HG03025 (cell line): ENCODE measurements around the gene SLC44A2.

Source experiments
- ATAC-seq: cut with Tn5 transposase; IDR thresholded peaks from one replicate; pipeline ENCODE4 v1.9.1; 2021; ENCODE audit warnings: mild to moderate bottlenecking, moderate library complexity; ENCODE audit not compliant: unreplicated experiment, low FRiP score

Gene SLC44A2

GRCh38 chr19:10678813-10679212 lies 53.5 kb downstream of the SLC44A2 start:
- ATAC-seq = no peak

GRCh38 chr19:10679743-10680142 lies 54.4 kb downstream of the SLC44A2 start:
- no peak for ATAC-seq

DNA sequence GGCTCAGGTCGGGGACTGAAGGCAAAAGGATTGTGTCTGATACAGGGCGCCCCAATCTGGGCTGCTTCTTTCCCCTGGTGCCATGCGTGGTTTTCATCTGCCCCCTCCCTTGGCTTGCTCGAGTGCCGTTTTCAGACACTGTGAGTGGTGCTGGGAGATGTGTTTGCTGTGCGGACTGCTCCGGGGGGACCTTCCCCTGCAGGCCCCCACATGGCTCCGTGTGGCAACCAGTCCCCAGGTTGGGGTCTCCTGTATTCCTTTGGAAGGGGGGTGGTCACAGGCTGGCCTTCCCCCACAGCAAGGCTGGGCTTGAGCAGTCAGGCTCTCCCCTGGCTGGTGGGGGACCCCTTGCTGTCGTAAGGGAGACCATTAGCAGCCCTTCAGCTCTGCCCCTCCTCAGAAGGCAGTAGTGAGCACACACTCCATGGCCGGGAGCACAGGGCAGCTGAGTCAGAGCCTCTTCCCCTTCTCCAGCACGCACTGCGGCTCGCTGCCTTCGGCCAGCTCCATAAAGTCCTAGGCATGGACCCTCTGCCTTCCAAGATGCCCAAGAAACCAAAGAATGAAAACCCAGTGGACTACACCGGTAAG lies 55.3 kb downstream of the SLC44A2 start:
- ATAC-seq = no peak

GRCh38 chr19:10681658-10682057 lies 56.3 kb downstream of the SLC44A2 start:
- ATAC-seq = no peak

DNA sequence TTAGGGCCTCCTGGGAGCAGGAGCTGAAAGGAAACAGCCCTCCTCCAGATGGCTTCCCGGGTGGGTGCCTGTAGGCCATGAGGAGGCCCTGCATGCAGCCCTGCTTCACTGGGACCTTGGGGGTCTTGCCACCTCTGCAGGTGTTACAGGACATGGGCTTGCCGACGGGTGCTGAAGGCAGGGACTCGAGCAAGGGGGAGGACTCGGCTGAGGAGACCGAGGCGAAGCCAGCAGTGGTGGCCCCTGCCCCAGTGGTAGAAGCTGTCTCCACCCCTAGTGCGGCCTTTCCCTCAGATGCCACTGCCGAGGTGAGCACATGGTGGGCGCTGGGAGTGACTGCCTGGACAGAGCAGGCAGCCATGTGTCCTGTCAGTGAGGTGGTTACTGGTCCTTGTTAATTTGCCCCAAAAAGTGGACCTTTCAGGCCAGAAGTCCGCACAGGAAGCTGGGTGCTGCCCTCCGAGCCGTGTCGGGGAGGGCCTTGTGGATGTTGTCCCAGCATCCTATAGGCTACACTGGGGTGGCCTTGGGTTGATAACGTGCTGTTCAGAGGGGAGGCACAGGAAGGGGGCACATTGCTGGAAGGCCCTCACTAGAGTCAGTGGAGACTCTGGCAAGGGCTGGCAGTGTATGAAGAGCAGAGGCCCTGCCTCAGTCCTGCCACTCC lies 57.2 kb downstream of the SLC44A2 start:
- no peak for ATAC-seq

- no peak for ATAC-seq
Observed at GRCh38 chr19:10683064-10683426, 57.7 kb downstream of the SLC44A2 start.

DNA sequence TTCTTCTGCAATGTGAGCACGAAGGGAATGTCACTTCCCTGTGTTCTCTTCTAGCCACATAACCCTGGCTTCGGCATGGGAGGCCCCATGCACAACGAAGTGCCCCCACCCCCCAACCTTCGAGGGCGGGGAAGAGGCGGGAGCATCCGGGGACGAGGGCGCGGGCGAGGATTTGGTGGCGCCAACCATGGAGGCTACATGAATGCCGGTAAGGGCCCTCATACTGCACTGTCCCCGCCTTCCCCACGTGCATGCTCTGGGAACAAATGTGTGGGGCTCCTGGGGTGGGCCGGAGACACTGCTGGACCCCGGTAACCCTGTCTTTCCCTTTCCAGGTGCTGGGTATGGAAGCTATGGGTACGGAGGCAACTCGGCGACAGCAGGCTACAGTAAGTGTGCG lies 58.2 kb downstream of the SLC44A2 start:
- no peak for ATAC-seq

- no peak for ATAC-seq
Observed at GRCh38 chr19:10685210-10685609, 59.9 kb downstream of the SLC44A2 start.

DNA sequence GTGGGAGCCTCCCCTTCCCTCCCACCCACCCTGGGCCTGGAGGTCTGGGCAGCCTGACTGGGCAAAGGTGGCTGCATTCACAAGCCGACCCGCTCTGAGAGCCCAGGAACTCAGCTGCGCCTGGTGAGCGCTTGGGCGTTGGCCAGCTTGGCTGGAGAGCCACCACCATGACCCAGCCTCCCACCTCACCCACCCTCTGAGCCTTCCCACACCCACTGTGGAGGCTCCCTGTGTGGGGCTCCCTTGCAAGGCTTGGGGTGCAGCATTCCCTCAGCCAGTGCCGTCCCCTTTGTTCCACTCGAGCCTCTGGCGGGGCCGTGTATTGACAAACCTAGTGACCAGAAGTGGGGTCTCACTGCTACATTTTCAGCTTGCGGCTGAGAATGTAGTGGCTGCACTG lies 60.8 kb downstream of the SLC44A2 start:
- no peak for ATAC-seq

- no peak for ATAC-seq
Observed at GRCh38 chr19:10686661-10687517, 61.5 kb downstream of the SLC44A2 start.

DNA sequence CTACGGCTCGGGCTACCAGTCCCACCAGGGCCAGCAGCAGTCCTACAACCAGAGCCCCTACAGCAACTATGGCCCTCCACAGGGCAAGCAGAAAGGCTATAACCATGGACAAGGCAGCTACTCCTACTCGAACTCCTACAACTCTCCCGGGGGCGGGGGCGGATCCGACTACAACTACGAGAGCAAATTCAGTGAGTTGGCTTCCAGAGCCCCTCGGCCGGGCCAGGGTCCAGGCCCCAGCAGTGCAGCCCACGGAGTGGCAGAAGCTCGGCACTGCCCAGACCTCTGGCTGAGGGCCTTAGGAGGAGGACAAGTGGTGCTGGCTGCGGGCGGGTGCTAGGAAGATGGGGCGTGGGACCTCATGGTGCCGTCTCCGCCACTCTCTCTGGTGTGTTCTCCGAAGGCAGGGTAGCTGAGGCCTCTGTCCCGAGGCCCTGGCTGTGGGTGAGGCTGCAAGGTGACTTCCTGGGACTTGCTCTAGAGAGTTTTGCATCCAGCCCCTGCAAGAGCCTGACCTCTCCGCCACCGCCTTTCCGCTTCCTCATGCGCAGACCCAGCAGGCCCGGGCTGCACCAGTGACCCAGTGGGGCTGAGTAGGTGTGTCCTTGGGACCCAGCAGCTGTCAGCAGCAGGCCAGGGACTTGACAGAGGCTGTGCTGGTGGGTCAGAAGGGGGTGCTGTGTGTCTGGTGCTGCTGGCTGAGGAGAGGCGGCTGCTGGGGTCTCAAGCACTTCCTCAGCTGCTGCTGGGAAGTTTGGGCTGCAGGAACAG lies 62.4 kb downstream of the SLC44A2 start:
- ATAC-seq = no peak

- no peak for ATAC-seq
Observed at GRCh38 chr19:10688545-10689280, 63.4 kb downstream of the SLC44A2 start.

DNA sequence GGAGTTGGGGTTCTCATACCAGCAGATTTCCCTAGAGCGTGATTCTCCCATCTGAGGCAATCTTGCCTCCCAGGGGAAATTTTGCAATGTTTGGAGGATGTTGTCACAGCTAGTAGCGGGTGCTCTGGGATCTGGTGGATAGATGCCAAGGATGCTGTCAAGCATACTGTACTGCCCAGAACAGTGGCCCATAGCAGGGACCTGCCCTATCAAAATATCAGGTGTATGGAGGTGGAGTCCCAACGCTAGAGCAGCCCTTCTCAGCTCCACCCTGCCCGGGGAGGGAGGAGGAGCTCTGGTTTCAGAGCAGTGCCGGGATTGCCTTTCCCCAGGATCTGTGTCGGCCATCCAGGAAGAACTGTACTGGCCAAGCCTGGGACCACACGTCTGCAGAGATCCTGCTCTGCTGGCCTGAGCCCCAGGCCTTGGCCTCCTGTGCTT lies 65.0 kb downstream of the SLC44A2 start:
- no peak for ATAC-seq

- ATAC-seq = no peak
Observed at GRCh38 chr19:10691178-10691881, 66.0 kb downstream of the SLC44A2 start.

- no peak for ATAC-seq
Observed at GRCh38 chr19:10691883-10692282, 66.5 kb downstream of the SLC44A2 start.

DNA sequence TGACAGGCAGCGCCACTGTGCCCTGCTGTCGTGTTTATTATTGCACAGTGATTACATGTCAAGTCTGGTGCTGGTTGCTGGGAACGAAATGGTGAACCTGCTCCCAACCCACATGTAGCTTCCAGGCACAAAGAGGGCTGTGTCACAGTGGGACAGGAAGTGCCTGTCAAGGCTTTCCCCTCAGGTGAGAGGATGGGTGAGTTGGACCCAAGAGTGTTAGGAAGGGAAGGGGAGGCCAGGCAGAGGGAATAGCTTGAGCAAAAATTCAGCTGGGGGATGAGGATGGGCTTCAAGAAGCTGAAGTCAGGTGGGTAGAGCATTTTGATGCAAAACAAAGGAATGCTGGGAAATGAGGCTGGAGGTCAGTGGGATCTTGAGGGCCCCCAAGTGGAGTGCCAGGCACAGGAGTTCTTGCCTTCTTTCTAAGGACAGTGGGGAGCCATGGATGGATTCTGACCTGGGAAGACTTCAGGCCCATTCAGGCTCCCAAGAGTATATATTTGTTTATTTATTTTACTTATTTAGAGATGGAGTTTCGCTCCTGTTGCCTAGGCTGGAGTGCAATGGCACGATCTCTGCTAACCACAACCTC lies 67.4 kb downstream of the SLC44A2 start:
- no peak for ATAC-seq
